Activated CD4-positive, CD25-positive, alpha-beta regulatory T cell treated with anti-CD3 and anti-CD28 coated beads, Interleukin-2, amount 50 U/mL, for 16 hours (primary cell): ENCODE measurements around the gene IL2RA.
A peak's percentile ranks its signal among the peaks of the same experiment; 100 is the strongest.
"Not testable (repeated sequence)": the region's sequence is repeated elsewhere in the genome, so short reads cannot be mapped to it uniquely, and the experiment has no call there.

ENCODE experiments used
- DNase-seq: peaks from one replicate; pipeline ENCODE4 v3.0.0-alpha.2; 2020; ENCODE audit warnings: low read depth, low spot score

Gene IL2RA

GRCh38 chr10:5985029-5985428, 77.1 kb downstream of the IL2RA start:
- DNase-seq, result no peak

- no peak for DNase-seq
These were observed 78.4 kb downstream of the IL2RA start for GRCh38 chr10:5983774-5984173.

GRCh38 chr10:5981529-5981928, 80.6 kb downstream of the IL2RA start:
- no peak for DNase-seq

- no peak for DNase-seq
These were observed 84.0 kb downstream of the IL2RA start for GRCh38 chr10:5978230-5978489.

GRCh38 chr10:5977471-5978229, 84.5 kb downstream of the IL2RA start, which contains the start of gene IL15RA:
IL15RA (minus strand) TSS chr10:5977543; CDS start chr10:5977492, 51 bp downstream.
- DNase-seq, result peak; percentile 75

GRCh38 chr10:5976512-5977470, 85.4 kb downstream of the IL2RA start:
- DNase-seq, result no peak

- DNase-seq, result peak; percentile 39
These were observed 86.3 kb downstream of the IL2RA start for GRCh38 chr10:5975641-5976473.

- no peak for DNase-seq
These were observed 89.1 kb downstream of the IL2RA start for GRCh38 chr10:5973069-5973468.

- DNase-seq, result no peak
These were observed 90.3 kb downstream of the IL2RA start for GRCh38 chr10:5971886-5972285.

- no peak for DNase-seq
These were observed 90.8 kb downstream of the IL2RA start for GRCh38 chr10:5971315-5971832.

GRCh38 chr10:5970527-5970926, 91.6 kb downstream of the IL2RA start:
- DNase-seq, result no peak

- no peak for DNase-seq
These were observed 92.1 kb downstream of the IL2RA start for GRCh38 chr10:5970066-5970465.

GRCh38 chr10:5968681-5969453, 93.3 kb downstream of the IL2RA start:
- no peak for DNase-seq

GRCh38 chr10:5968037-5968680, 94.0 kb downstream of the IL2RA start:
- DNase-seq, result no peak

- no peak for DNase-seq
These were observed 96.9 kb downstream of the IL2RA start for GRCh38 chr10:5965266-5965665.

- no peak for DNase-seq
These were observed 97.4 kb downstream of the IL2RA start for GRCh38 chr10:5964736-5965135.

GRCh38 chr10:5963591-5963990, 98.6 kb downstream of the IL2RA start:
- DNase-seq, result no peak

GRCh38 chr10:5963071-5963470, 99.1 kb downstream of the IL2RA start:
- no peak for DNase-seq

GRCh38 chr10:5962358-5962940, 99.7 kb downstream of the IL2RA start:
- not testable (repeated sequence) for DNase-seq
